ENCODE results near the gene PGM1.

PGM1 gene

DNA sequence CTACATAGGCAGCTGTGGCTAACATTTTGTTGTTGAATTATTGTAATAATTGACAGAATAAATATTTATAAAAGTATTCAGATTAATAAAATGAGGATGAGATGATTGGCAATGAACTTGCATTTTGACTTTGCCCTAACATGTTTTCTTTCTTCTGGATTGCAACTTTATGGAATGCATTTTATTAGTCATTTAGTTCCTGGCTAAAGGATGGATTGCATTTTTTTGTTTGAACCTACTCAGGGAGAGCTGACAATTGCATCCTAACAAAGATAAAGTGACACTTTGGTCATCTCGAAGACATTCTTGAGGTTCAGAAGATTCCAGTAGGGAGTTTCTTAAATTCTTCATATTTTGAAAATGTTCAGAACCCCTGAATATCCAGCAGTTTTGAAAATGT is 37.5 kb downstream of the PGM1 start:
- DNase-seq (ENCODE audit: low read depth in 4 of 4, low spot score in 1 of 4), result no peak

DNA sequence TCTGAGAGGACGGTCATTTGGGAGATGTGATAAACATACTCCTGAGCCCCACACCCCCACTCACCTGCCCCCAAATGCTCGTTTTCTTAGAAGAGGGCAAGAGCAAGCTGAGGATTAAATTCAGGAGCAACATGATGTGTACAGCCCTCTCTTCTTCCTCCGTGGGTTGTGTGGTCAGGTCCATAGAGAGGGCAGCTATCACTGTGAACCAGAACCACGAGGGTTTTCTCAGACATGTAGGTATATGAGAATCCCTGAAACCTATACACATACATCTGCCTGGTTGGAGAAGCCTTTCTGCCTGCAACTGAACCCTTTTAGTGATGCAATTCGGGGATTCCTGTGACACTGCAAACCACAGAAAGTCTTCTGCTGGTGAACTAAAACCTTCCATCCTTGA is 38.9 kb downstream of the PGM1 start:
- no peak for DNase-seq (ENCODE audit: low read depth in 4 of 4, low spot score in 1 of 4)

DNA sequence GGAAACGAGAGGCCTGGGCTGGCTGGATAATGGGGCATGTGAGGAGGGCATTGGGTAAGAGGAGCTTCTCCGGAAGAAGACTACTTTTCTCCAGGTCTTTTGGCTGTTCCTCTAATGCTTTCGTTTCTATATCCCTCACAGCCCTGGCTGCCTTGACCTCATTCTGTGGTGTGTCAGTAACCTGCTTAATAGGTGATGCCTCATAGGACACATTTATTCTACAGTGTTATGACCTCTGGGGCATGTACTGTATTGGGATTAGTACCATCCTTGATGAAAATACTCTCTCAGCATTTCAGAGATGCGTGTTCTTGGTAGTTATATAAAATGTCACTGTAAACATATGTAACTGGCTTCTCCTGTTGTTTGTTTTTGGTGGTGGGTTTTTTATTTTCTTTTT is 40.1 kb downstream of the PGM1 start:
- no peak for DNase-seq (ENCODE audit: low read depth in 4 of 4, low spot score in 1 of 4)

DNA sequence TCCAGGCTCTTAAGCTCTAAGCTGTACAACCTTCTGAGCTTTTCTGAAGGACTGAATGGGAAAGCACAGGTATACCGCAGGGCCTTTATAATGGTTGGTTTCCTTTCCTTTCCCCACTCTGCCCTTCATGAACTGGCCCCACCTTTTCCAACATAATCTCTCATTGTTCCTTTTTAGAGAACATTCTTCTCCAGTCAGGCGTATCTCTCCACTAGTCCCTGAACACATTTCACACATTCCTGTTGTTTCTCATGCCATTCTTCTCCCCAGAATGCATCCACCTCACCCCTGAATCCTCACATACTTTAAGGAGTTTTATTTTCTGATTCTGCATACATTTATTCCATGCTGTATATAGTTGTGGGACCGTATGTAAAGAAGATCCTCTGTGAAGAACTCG is 41.3 kb downstream of the PGM1 start:
- DNase-seq (ENCODE audit: low read depth in 4 of 4, low spot score in 1 of 4), result no peak

DNA sequence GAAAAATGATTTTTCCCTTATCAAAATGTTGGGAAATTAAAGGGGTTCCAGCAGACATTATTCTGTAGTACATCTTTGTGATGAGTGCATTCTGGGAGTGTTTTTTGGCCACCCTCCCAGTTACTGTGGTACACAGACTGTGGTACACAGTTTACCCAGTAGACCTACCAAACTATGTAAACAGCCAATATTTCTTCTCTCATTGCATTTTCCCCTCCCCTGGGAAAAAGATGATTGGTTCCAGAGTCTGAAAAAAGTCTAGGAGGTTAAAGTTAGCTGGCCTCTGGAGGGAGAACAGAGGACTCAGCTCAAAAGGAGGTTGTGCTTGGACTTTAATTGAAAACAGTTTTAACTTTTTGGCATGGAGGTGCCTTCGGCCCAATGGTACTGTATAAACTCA is 42.5 kb downstream of the PGM1 start:
- DNase-seq (ENCODE audit: low read depth in 4 of 4, low spot score in 1 of 4), result no peak

DNA sequence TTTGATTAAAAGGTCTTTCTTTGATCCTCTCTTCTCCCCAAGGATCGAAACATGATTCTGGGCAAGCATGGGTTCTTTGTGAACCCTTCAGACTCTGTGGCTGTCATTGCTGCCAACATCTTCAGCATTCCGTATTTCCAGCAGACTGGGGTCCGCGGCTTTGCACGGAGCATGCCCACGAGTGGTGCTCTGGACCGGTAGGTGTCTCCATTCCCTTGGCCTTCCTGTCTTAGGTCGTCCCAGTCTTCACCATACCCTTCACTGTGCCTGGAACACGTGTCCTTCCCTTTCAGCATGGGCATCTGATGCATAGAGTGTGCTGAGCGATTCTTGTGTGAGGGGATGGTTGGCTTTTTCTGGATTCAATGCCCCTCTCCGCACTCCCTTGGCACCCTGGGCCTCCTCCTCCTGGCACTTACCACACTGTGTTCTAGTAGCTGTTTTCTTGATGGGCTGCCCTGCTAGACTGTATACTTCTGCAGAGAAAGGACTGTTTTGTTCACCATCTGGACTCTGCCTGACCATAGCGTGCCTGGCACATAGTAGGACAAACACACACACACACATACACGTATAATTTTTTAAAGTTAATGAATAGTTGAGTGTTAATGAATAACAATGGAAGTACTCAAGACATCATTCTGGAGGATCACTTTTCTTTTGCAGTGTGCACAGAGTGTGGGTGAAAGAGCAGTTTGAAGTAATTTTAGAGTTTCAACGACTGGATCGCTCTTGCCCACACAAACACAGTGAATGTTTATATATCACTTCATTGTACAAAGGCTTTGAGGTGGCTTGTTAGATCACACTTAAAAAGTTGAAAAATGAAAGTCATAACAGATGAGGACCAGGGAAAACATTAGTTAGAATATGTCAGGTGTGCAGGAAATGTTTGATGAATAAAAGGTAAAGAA is 43.2 kb downstream of the PGM1 start:
- no peak for DNase-seq (ENCODE audit: low read depth in 4 of 4, low spot score in 1 of 4)

DNA sequence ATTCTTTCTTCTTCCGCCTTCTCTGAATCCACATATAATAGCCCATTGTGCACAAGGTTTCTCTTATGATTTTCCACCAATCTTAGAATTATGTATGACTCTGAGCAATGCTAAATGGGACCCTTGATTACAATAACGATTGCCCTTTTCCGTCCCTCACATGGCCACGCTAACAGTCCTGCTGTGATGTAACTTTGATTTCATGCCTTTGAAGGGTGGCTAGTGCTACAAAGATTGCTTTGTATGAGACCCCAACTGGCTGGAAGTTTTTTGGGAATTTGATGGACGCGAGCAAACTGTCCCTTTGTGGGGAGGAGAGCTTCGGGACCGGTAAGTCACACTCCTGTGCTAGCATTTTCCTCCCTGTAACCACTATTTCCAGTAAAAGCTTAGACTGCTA is 45.3 kb downstream of the PGM1 start:
- no peak for DNase-seq (ENCODE audit: low read depth in 4 of 4, low spot score in 1 of 4)

DNA sequence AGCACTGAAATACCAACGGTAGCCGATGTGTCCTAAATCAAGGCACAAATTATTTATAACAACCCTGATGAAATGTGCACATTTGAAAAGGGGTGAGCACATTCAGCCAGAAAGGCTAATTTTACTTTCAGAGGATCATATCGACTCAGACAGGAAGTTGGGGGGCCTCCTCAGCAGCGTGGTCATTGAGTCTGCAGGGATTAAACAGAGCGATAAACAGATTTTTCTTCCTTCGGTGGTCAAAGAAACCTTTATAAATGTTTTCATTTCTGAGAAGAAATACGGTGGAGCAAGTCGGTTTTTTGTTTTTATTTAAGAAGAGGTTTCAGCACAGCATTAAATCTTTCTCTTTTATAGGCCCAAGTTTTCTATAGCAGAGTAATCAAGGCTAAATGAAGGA is 45.7 kb downstream of the PGM1 start:
- no peak for DNase-seq (ENCODE audit: low read depth in 4 of 4, low spot score in 1 of 4)

DNA sequence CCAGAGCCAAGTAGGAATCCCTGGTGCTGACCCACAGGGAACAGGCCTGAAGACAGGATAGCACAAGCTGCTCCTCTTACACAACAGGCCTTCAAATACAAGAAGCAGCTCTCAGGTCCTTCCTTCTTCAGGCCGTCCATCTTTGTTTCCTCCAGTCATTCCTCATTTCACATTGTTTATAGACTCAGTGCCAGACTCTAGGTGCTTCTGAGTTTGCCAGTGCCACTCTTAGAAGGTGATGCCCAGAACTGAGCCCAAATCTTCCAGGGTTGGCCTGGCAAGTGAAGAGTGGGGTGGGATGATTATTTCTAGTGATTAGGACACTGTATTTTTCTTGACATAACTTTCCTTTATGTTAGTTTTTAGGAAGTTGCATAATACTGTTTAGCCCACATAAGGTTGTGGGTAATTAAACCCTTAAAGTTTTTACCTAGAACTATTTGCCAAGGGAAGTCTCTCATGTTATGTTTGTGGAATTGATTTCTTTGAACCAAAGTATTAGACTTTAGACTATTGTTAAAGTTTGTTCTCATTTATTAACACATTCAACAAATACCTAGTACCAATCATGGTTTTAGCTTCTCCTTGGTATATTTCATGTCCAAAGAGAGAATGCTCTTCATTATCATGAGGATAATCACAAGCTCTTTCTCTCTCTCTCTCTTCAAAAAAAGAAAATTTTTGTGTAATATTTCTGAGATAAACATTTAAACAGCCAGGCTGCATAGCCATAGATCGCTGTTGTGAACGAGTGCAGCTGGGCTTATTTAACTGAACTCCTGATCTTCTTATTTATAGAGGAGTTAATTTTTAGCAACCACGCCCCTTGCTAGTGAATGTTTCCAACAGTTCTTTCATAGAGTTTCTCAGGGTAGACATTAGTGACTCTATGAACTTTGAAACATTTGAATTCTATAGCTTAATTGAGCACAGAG is 47.7 kb downstream of the PGM1 start:
- DNase-seq (ENCODE audit: low read depth in 4 of 4, low spot score in 1 of 4), result no peak

DNA sequence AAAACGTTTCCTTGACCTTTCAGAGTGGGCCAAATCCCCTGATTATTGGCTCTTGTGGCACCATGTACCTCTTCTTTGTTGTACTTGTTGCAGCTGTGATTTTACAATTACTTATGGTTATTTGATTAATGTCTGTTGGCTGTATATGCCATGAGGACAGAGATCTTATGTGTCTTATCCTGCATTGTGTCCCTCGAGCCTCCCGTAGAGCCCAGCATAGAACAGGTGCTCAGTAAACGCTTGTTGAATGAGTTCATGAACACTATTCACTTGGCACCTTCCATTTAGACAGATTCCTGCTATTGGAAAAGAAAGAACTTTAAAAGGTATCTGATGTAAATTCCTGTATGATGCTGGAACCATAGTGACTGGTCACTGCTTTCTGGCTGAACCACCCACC is 48.4 kb downstream of the PGM1 start:
- no peak for DNase-seq (ENCODE audit: low read depth in 4 of 4, low spot score in 1 of 4)

DNA sequence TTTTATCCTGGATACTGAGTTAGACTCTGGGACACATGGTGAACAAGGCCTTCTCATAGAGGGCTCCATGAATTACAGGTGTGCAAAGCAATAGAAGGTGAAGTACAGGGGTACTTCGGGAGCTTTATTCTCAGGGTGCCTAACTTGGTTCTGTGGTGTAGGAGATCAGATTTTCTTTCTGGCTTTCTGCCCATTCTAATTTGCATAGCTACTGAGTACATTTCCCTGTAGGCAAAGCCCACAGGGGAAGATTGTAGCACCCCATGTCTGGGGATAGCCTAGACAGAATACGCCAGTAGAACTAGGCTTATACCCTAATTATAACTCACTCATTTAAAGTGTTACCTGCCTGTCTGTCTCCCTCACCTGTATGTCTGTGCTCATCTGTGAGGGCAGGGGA is 49.7 kb downstream of the PGM1 start:
- no peak for DNase-seq (ENCODE audit: low read depth in 4 of 4, low spot score in 1 of 4)

DNA sequence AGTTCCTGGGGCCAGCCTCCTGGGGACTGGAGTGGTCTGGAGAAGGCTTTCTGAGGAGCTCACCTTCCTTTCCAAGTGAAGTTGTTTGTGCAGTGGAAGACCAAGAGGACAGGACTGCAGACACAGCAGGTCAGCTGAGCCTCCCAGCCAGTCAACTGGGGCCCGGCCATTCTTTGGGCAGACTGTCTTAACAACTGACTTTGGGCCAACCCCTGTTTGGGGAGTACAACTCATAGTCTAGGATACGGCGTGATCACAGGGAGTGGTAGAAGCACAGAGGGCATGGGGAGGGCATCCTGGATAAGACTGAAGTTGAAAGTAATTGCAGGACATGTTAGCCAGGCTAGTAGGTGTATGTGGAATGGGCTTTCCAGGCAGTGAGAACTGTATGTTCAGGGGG is 50.3 kb downstream of the PGM1 start:
- no peak for DNase-seq (ENCODE audit: low read depth in 4 of 4, low spot score in 1 of 4)

DNA sequence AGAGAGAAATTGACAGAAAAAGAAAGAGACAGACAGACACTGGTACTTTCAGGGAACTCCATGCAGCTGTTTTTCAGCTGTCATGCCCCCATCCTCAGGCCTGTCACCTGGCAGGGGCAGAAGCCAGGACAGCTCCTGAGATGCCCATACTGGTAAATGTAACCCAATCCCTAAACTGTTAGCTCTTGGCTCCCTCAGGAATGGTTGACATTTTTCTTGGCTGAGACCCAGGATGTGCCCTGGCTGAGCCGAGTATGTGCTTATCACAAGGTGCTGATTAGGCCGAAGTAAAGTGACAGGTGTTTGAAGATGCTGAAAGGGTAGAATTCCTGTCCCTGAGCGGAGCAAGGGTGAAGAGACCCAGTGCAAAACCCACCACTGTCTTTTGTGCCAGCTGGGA is 50.7 kb downstream of the PGM1 start:
- DNase-seq (ENCODE audit: low read depth in 4 of 4, low spot score in 1 of 4), result no peak

DNA sequence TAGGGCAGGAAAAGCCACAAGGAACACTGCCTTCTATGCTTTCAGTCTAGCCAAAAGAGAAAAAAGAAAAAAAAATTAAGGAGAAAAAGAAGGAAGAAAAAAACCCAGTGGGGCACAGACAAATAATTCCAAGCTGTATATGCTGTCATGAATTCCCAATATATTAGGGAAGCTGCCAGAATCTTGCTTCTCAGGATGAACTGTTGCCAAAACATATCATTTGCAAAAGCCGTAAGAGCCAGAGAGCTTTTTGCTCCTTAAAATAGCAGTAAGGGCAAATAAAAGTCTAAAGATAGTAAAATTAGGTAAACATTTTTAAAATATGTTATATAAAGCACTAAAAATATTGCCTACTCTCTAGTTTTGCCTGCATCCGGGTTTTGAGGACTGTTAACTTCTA is 52.1 kb downstream of the PGM1 start:
- DNase-seq (ENCODE audit: low read depth in 4 of 4, low spot score in 1 of 4), result no peak

DNA sequence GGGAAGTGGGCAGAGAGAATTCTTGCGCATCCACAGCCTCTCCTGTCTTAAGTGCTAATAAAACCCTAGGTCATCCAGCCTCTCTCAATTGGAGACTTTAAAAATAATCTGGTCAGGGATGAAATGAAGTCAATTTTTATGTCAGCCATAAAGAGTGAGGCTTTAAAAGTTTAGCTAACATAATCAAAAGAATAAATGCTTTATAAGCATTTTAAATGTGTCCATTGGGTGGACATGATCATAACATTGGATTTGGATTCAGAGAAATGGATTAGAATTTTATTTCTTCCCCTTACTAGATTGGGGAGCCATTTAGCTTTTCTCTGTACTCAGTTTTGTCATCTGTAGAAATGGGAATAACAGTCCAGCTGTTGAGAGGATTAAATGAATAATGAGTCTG is 55.5 kb downstream of the PGM1 start:
- DNase-seq (ENCODE audit: low read depth in 4 of 4, low spot score in 1 of 4), result no peak

DNA sequence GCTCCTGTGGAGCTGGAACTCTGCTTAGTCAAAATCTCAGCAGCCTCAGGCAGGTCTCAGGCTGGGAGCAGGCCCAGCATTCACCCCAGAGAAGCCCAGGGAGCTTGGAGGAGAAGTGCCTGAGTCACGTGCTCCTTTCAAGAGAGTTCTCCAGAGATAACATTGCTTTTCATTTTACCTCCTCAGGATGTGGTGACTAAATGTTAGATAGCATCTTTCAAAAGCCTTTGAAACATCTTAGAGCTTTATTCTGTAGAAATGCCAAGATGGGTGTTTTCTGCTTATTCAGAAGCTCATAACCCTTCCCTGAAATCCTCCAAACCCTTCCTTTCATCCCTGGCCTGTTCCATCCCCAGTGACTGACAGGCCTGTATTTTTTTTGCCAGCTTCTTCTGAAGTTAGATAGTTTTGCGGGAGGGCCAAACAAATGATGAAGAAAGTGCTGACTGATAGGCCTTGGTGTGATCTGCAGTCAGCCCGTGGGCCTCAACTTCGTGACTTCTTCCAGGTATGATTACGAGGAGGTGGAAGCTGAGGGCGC is 58.0 kb downstream of the PGM1 start:
- no peak for DNase-seq (ENCODE audit: low read depth in 4 of 4, low spot score in 1 of 4)

DNA sequence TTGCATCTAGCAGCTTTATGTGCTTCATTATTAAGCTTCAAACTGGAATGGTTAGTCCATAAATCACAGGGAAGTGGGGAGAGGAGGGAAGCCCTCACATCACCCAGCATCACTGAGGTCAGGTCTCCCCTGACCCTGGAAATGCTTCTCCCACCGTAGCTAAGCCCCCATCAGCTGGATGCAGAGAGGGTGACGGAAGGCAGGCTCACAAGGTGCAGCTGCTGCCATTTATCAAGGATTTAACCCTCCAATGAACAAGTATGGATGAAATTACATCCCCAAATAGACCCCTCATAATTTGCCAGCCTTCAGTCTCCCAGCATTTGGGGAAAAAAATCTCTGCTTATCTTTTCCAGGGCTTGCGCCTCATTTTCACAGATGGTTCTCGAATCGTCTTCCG is 60.8 kb downstream of the PGM1 start:
- DNase-seq (ENCODE audit: low read depth in 4 of 4, low spot score in 1 of 4), result no peak

DNA sequence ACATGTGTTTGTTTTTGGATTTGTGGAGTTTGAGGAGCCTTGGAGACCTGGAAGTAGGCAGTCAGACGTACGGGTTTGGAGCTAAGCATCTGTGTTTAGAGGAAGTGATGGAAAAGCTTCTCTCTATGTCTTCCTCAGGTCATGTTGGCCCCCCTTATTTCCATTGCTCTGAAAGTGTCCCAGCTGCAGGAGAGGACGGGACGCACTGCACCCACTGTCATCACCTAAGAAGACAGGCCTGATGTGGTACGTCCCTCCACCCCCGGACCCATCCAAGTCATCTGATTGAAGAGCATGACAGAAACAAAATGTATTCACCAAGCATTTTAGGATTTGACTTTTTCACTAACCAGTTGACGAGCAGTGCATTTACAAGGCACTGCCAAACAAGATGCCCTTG is 66.2 kb downstream of the PGM1 start:
- DNase-seq (ENCODE audit: low read depth in 4 of 4, low spot score in 1 of 4), result no peak

DNA sequence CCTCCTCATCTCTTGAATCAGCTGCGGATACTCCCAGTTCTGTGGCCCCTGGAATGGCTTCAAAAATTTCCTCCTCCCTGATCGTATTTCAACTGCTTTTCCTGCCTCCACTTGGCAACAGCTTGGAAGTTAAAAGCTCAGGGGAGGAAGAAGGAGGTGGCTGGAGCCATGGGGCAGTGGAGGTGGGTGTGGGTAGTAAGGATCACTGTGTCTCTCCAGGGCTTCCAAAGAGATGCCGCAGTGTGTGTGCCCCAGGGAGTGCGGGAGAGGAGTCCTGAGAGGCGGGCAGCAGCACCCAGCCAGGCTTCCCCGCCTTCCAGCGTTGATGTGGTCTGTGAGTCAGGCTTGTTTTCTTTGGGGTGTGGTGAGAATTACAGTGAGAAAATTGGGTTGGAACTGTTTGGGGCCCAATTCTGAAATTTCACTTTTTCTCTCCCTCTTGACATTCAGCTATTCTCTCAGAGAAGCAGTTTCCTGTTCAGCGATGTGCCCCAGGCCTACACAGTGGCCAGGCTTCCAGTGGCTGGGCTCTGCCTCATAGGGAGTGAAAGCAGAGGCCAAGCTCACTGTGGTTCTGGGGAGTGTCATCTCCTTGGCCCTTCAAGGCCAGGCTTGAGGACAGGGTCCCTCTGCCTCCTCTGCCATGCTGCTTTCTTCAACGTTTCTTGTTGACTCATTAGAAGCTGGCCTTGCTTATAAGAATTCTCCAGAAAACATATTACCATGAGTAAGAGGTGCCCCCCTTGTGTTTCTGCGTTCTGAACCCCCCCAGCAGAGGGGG is 69.0 kb downstream of the PGM1 start:
- no peak for DNase-seq (ENCODE audit: low read depth in 4 of 4, low spot score in 1 of 4)

DNA sequence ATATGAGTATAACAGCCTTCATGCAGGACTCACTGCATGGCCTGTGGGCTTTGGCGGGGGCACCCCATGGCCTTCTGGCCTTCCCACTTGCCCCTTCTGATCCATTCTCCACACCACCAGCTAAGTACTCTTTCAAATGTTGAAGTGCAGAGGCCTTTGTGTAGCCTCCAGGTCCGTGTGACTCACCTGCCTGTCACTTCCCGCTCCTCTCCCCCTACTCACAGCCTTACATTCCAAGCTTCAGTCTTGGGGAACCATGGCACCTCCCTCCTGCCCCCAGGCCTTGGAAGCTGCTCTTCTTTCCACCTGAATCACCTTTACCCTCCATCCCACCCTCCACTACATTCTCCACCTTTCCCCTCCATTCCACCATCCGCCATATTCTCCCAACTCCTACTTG is 69.6 kb downstream of the PGM1 start:
- DNase-seq (ENCODE audit: low read depth in 4 of 4, low spot score in 1 of 4), result no peak

DNA sequence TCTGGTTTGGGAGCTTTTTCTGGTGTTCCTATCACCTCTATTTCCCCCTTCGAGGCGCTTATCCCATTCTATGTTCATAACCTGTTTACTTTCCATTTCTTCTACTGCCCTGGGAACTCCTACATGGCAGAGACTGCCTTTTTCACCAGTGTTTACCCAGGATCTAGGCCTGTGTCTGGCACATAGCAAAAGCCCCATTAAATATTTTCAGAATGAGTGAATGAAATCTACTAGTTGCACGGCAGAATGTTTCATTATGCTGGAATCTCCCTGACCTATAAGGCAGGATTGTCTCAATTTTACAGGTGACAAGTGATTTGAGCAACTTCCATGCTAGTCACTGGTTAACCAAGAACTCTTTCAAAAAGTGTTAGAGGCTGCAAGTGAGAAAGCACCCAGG is 70.1 kb downstream of the PGM1 start:
- DNase-seq (ENCODE audit: low read depth in 4 of 4, low spot score in 1 of 4), result no peak

All from stimulated activated CD4-positive, alpha-beta T cell treated with anti-CD3 and anti-CD28 coated beads, Interleukin-1b, Interleukin-23, amount 100 ng/mL, for 24 hours (primary cell).